CD8-positive, alpha-beta memory T cell (primary cell): ENCODE data around the gene IGFL4. TPM values are rescaled to one million over a fixed set of nuclear protein-coding genes. Genes with fewer than 3 reads are reported as not detected.

Source experiments
- CTCF ChIA-PET: fragments of 350-600 bp; sonication (Branson Sonifier 250); formaldehyde crosslinking; loops from one replicate; lab custom pipeline; 2021; ENCODE audit warnings: antibody characterized with exemption; lab: Charles Lee
- POLR2A ChIA-PET: fragments of 350-600 bp; sonication (Branson Sonifier 250); formaldehyde crosslinking; loops from one replicate; lab custom pipeline; 2021; ENCODE audit warnings: antibody characterized with exemption; lab: Charles Lee
- DNase-seq, 5 donors: peaks; one replicate each; pipeline versions ENCODE4 v3.0.0 to v3.0.0-alpha.2; 2020 to 2022; ENCODE audit warnings: mixed read lengths in 1 of 5
- H3K27ac ChIP-seq: one replicate; pipeline ENCODE4 v1.7.0; 2013; ENCODE audit warnings: low read depth, mild to moderate bottlenecking, low read length, moderate library complexity
- H3K27me3 ChIP-seq: 2 replicates; pipeline ENCODE4 v1.7.0; 2013; ENCODE audit warnings: low read length, mild to moderate bottlenecking; ENCODE audit not compliant: insufficient read depth, poor library complexity, severe bottlenecking
- H3K36me3 ChIP-seq: 2 replicates; pipeline ENCODE4 v1.7.0; 2013; ENCODE audit warnings: mild to moderate bottlenecking, low read length, moderate library complexity; ENCODE audit not compliant: insufficient read depth
- H3K4me1 ChIP-seq: 2 replicates; pipeline ENCODE4 v1.7.0; 2013; ENCODE audit warnings: mild to moderate bottlenecking, low read length, moderate library complexity; ENCODE audit not compliant: insufficient read depth
- H3K4me3 ChIP-seq: 2 replicates; pipeline ENCODE4 v1.7.0; 2013; ENCODE audit warnings: mild to moderate bottlenecking, low read length
- H3K9me3 ChIP-seq: 2 replicates; pipeline ENCODE4 v1.7.0; 2013; ENCODE audit warnings: mild to moderate bottlenecking, low read length
- H3K27ac Mint-ChIP-seq, 8 donors: one replicate each; pipeline ENCODE4 v1.8.0; 2020 to 2021; ENCODE audit warnings: mixed read lengths in 8 of 8, mild to moderate bottlenecking in 6 of 8, inconsistent platforms in 3 of 8, moderate library complexity in 3 of 8
- H3K27me3 Mint-ChIP-seq, 2 donors: one replicate each; pipeline ENCODE4 v1.8.0; 2020 to 2021; ENCODE audit warnings: mixed read lengths in 2 of 2, mild to moderate bottlenecking in 1 of 2, moderate library complexity in 1 of 2
- H3K36me3 Mint-ChIP-seq, 3 donors: one replicate each; pipeline ENCODE4 v1.8.0; 2020 to 2021; ENCODE audit warnings: mixed read lengths in 3 of 3, inconsistent platforms in 1 of 3, mild to moderate bottlenecking in 1 of 3
- H3K4me1 Mint-ChIP-seq, 3 donors: one replicate each; pipeline ENCODE4 v1.8.0; 2020 to 2021; ENCODE audit warnings: mixed read lengths in 3 of 3, inconsistent platforms in 1 of 3, mild to moderate bottlenecking in 1 of 3
- H3K4me3 Mint-ChIP-seq, 7 donors: one replicate each; pipeline ENCODE4 v1.8.0; 2020 to 2021; ENCODE audit warnings: mixed read lengths in 7 of 7, mild to moderate bottlenecking in 6 of 7, moderate library complexity in 4 of 7, inconsistent platforms in 2 of 7
- H3K9me3 Mint-ChIP-seq, 5 donors: one replicate each; pipeline ENCODE4 v1.8.0; 2020 to 2022; ENCODE audit warnings: mixed read lengths in 5 of 5, mild to moderate bottlenecking in 3 of 5, moderate library complexity in 2 of 5, inconsistent platforms in 1 of 5
- polyA plus RNA-seq: library from polyadenylated mRNA; unstranded; fragments of 300-500 nt; fragmentation: Illumina TruSeq; gene quantifications from one replicate; pipeline ENCODE4 v1.2.3, GENCODE V29; 2021
- total RNA-seq, 2 experiments: library from RNA; stranded (reverse); gene quantifications; one replicate each; pipeline ENCODE4 v1.2.3, GENCODE V29; 2021

Gene IGFL4
- total and polyA plus RNA-seq, 3 experiments from 2014 or later = not detected

- peaks cover 0 to 3% (median 0%) of the 10 kb centered on the region in 5 donors for H3K9me3 Mint-ChIP-seq
- H3K27me3 Mint-ChIP-seq = peaks cover 26 to 39% of the 10 kb centered on the region in 2 donors
- DNase-seq = no peak
- peaks cover 0 to 3% (median 0%) of the 10 kb centered on the region in 3 donors for H3K36me3 Mint-ChIP-seq
- peaks cover 3 to 5% (median 4%) of the 10 kb centered on the region in 3 donors for H3K4me1 Mint-ChIP-seq
- H3K27ac Mint-ChIP-seq = no peak overlapping the region
- Histone ChIP-seq H3K9me3 (no peaks in the 10 kb centered on the region), H3K4me1 (peaks cover 5% of the 10 kb centered on the region), H3K4me3 (no peak overlapping the region), H3K36me3 (no peaks in the 10 kb centered on the region), H3K27ac (no peak overlapping the region), H3K27me3 (no peaks in the 10 kb centered on the region)
- ChIA-PET POLR2A (interaction anchor here (0.7 kb wide), 1 partner anchor 15 kb away, joined by 3 read pairs; no protein-coding TSS in a partner anchor), CTCF (interaction anchor here (1.1 kb wide), 1 partner anchor 233 kb away, joined by 5 read pairs; no protein-coding TSS in a partner anchor)
- no peak overlapping the region for H3K4me3 Mint-ChIP-seq
Observed at GRCh38 chr19:46033401-46033800, 7.4 kb downstream of the IGFL4 start.

- CTCF ChIA-PET = no interaction called here
Observed at GRCh38 chr19:46032597-46033025, 8.2 kb downstream of the IGFL4 start.

GRCh38 chr19:46031781-46032596 is 8.8 kb downstream of the IGFL4 start:
- no peak overlapping the region for H3K27ac Mint-ChIP-seq
- ChIA-PET POLR2A (interaction anchor here (0.5 kb wide), 1 partner anchor 200 kb away, joined by 3 read pairs; no protein-coding TSS in a partner anchor), CTCF (interaction anchor here (1.0 kb wide), 1 partner anchor 233 kb away, joined by 5 read pairs; no protein-coding TSS in a partner anchor)
- Histone ChIP-seq H3K4me3 (no peak overlapping the region), H3K36me3 (no peaks in the 10 kb centered on the region), H3K4me1 (peaks cover 5% of the 10 kb centered on the region), H3K27ac (no peak overlapping the region), H3K9me3 (no peaks in the 10 kb centered on the region), H3K27me3 (no peaks in the 10 kb centered on the region)
- H3K4me1 Mint-ChIP-seq = peaks cover 3 to 5% (median 5%) of the 10 kb centered on the region in 3 donors
- peaks cover 0 to 1% (median 0%) of the 10 kb centered on the region in 5 donors for H3K9me3 Mint-ChIP-seq
- H3K27me3 Mint-ChIP-seq = peaks cover 21 to 39% of the 10 kb centered on the region in 2 donors
- no peak for DNase-seq
- H3K4me3 Mint-ChIP-seq = no peak overlapping the region
- H3K36me3 Mint-ChIP-seq = peaks cover 0 to 3% (median 0%) of the 10 kb centered on the region in 3 donors

More at GRCh38 chr19:46032597-46033025, 8.2 kb downstream of the IGFL4 start:
- H3K4me3 ChIP-seq = no peak overlapping the region
- POLR2A ChIA-PET = interaction anchor here (0.5 kb wide), 1 partner anchor 199 kb away, joined by 3 read pairs; no protein-coding TSS in a partner anchor
- H3K36me3 ChIP-seq = no peaks in the 10 kb centered on the region
- H3K27ac ChIP-seq = no peak overlapping the region
- peaks cover 26 to 42% of the 10 kb centered on the region in 2 donors for H3K27me3 Mint-ChIP-seq
- H3K4me1 Mint-ChIP-seq = peaks cover 3 to 5% (median 4%) of the 10 kb centered on the region in 3 donors
- H3K4me1 ChIP-seq = peaks cover 5% of the 10 kb centered on the region
- no peak overlapping the region for H3K4me3 Mint-ChIP-seq
- no peaks in the 10 kb centered on the region for H3K27me3 ChIP-seq
- no peak for DNase-seq
- H3K9me3 ChIP-seq = no peaks in the 10 kb centered on the region
- H3K36me3 Mint-ChIP-seq = peaks cover 0 to 3% (median 0%) of the 10 kb centered on the region in 3 donors
- H3K9me3 Mint-ChIP-seq = peaks cover 0 to 3% (median 0%) of the 10 kb centered on the region in 5 donors
- no peak overlapping the region for H3K27ac Mint-ChIP-seq

GRCh38 chr19:46030812-46031550 is 9.8 kb downstream of the IGFL4 start:
- Histone ChIP-seq H3K27ac (no peak overlapping the region), H3K36me3 (no peaks in the 10 kb centered on the region), H3K4me1 (peaks cover 10% of the 10 kb centered on the region), H3K9me3 (no peaks in the 10 kb centered on the region), H3K27me3 (no peaks in the 10 kb centered on the region), H3K4me3 (no peak overlapping the region)
- Mint-ChIP-seq H3K36me3 (peaks cover 0 to 3% (median 0%) of the 10 kb centered on the region in 3 donors), H3K27me3 (peaks cover 19 to 44% of the 10 kb centered on the region in 2 donors), H3K4me3 (no peak overlapping the region), H3K4me1 (peaks cover 10 to 15% (median 11%) of the 10 kb centered on the region in 3 donors), H3K27ac (no peak overlapping the region), H3K9me3 (no peaks in the 10 kb centered on the region)
- no peak for DNase-seq
- ChIA-PET CTCF (interaction anchor here (1.0 to 6.9 kb wide), 2 partner anchors 234 kb away, joined by 5 to 93 read pairs; no protein-coding TSS in a partner anchor), POLR2A (no interaction called here)

- Mint-ChIP-seq H3K27ac (no peak overlapping the region), H3K4me1 (peaks cover 14 to 24% (median 16%) of the 10 kb centered on the region in 3 donors), H3K9me3 (no peaks in the 10 kb centered on the region), H3K36me3 (peaks cover 0 to 3% (median 2%) of the 10 kb centered on the region in 3 donors), H3K27me3 (peaks cover 12 to 47% of the 10 kb centered on the region in 2 donors), H3K4me3 (no peak overlapping the region)
- Histone ChIP-seq H3K27me3 (peaks cover 6% of the 10 kb centered on the region), H3K9me3 (no peaks in the 10 kb centered on the region), H3K4me3 (no peak overlapping the region), H3K36me3 (no peaks in the 10 kb centered on the region), H3K27ac (no peak overlapping the region), H3K4me1 (peaks cover 17% of the 10 kb centered on the region)
- DNase-seq = no peak
- CTCF ChIA-PET = interaction anchor here (2.1 to 6.9 kb wide), 2 partner anchors 9 to 239 kb away, joined by 7 to 93 read pairs; no protein-coding TSS in a partner anchor
- POLR2A ChIA-PET = no interaction called here
Observed at GRCh38 chr19:46025835-46026234, 15.0 kb downstream of the IGFL4 start.

GRCh38 chr19:46023311-46023779 is 17.5 kb downstream of the IGFL4 start:
- Histone ChIP-seq H3K27me3 (peaks cover 6% of the 10 kb centered on the region), H3K36me3 (no peaks in the 10 kb centered on the region), H3K9me3 (no peaks in the 10 kb centered on the region), H3K27ac (no peak overlapping the region), H3K4me3 (no peak overlapping the region), H3K4me1 (peaks cover 12% of the 10 kb centered on the region)
- H3K4me1 Mint-ChIP-seq = peaks cover 11 to 20% (median 12%) of the 10 kb centered on the region in 3 donors
- peaks cover 9 to 35% of the 10 kb centered on the region in 2 donors for H3K27me3 Mint-ChIP-seq
- H3K36me3 Mint-ChIP-seq = peaks cover 0 to 3% (median 0%) of the 10 kb centered on the region in 3 donors
- H3K27ac Mint-ChIP-seq = no peak overlapping the region
- ChIA-PET CTCF (interaction anchor here (0.9 kb wide), 1 partner anchor 242 kb away, joined by 3 read pairs; no protein-coding TSS in a partner anchor), POLR2A (interaction anchor here (0.7 kb wide), 1 partner anchor 45 kb away, joined by 8 read pairs; no protein-coding TSS in a partner anchor)
- no peaks in the 10 kb centered on the region for H3K9me3 Mint-ChIP-seq
- H3K4me3 Mint-ChIP-seq = no peak overlapping the region
- DNase-seq = no peak

GRCh38 chr19:46022431-46023310 is 18.1 kb downstream of the IGFL4 start, which contains the start of gene PGLYRP1:
PGLYRP1 (minus strand) TSS chr19:46023053; CDS start chr19:46023021, 32 bp downstream.
- peaks cover 9 to 31% of the 10 kb centered on the region in 2 donors for H3K27me3 Mint-ChIP-seq
- H3K27ac Mint-ChIP-seq = no peak within 1 kb of the TSS
- H3K36me3 Mint-ChIP-seq = peaks cover 0 to 3% (median 0%) of the 10 kb centered on the region in 3 donors
- no peak for DNase-seq
- peaks cover 11 to 20% (median 12%) of the 10 kb centered on the region in 3 donors for H3K4me1 Mint-ChIP-seq
- POLR2A ChIA-PET = no interaction called here
- Histone ChIP-seq H3K4me1 (peaks cover 12% of the 10 kb centered on the region), H3K36me3 (no peaks in the 10 kb centered on the region), H3K27ac (no peak within 1 kb of the TSS), H3K9me3 (no peaks in the 10 kb centered on the region), H3K27me3 (peaks cover 6% of the 10 kb centered on the region), H3K4me3 (no peak within 1 kb of the TSS)
- no peaks in the 10 kb centered on the region for H3K9me3 Mint-ChIP-seq
- H3K4me3 Mint-ChIP-seq = no peak within 1 kb of the TSS
- CTCF ChIA-PET = no interaction called here
